A673 (cell line): Measurements from ENCODE around the gene RPL10A.

ENCODE experiments used
- CTCF ChIP-seq: fragments of 300-800, 200-600 bp; sonication (generic); conservative IDR thresholded peaks from 2 replicates; pipeline ENCODE4 v1.5.1; 2017; ENCODE audit warnings: low read depth, mild to moderate bottlenecking, antibody characterized with exemption, low read length, moderate library complexity, mixed read lengths
- EZH2 ChIP-seq: fragments of 200-600 bp; sonication (generic); IDR thresholded peaks from 2 replicates; pipeline ENCODE4 v1.6.1; 2017; ENCODE audit warnings: borderline replicate concordance, low read depth, mild to moderate bottlenecking, mixed read lengths, antibody characterized with exemption, low read length; ENCODE audit not compliant: poor library complexity, severe bottlenecking

GRCh38 chr6:35474131-35474941 lies 6.1 kb downstream of the RPL10A start:
- TF ChIP-seq CTCF = no peak
- no peak for TF ChIP-seq EZH2
